Stimulated activated naive B cell treated with anti-CD40 and anti-IgM and Interleukin-4, amounts not matched to agents 10 μg/mL and 1 μg/mL and 100 μg/mL, for 72 hours (primary cell): ENCODE data around the gene TFF2.

ENCODE experiments used
- ATAC-seq, 2 donors: fragments of 150-1000 bp; cut with Tn5 transposase; replicated peaks; 2 replicates each; pipeline ENCODE4 v1.10.0; 2021; ENCODE audit warnings: moderate library complexity in 1 of 2
- DNase-seq: peaks from one replicate; pipeline ENCODE4 v3.0.0; 2021
- H3K27ac Mint-ChIP-seq: one replicate; pipeline ENCODE4 v1.8.0; 2022; ENCODE audit warnings: mild to moderate bottlenecking, mixed read lengths
- H3K27me3 Mint-ChIP-seq, 2 donors: one replicate each; pipeline ENCODE4 v1.8.0; 2022; ENCODE audit warnings: mixed read lengths in 2 of 2
- H3K36me3 Mint-ChIP-seq, 2 donors: one replicate each; pipeline ENCODE4 v1.8.0; 2022; ENCODE audit warnings: mixed read lengths in 2 of 2, mild to moderate bottlenecking in 1 of 2
- H3K4me1 Mint-ChIP-seq, 2 donors: one replicate each; pipeline ENCODE4 v1.8.0; 2022; ENCODE audit warnings: mixed read lengths in 2 of 2, mild to moderate bottlenecking in 1 of 2
- H3K4me3 Mint-ChIP-seq, 2 donors: one replicate each; pipeline ENCODE4 v1.8.0; 2022; ENCODE audit warnings: mild to moderate bottlenecking in 2 of 2, mixed read lengths in 2 of 2, moderate library complexity in 1 of 2
- H3K9me3 Mint-ChIP-seq, 2 donors: one replicate each; pipeline ENCODE4 v1.8.0; 2022; ENCODE audit warnings: mixed read lengths in 2 of 2, mild to moderate bottlenecking in 1 of 2

The TFF2 gene

DNA sequence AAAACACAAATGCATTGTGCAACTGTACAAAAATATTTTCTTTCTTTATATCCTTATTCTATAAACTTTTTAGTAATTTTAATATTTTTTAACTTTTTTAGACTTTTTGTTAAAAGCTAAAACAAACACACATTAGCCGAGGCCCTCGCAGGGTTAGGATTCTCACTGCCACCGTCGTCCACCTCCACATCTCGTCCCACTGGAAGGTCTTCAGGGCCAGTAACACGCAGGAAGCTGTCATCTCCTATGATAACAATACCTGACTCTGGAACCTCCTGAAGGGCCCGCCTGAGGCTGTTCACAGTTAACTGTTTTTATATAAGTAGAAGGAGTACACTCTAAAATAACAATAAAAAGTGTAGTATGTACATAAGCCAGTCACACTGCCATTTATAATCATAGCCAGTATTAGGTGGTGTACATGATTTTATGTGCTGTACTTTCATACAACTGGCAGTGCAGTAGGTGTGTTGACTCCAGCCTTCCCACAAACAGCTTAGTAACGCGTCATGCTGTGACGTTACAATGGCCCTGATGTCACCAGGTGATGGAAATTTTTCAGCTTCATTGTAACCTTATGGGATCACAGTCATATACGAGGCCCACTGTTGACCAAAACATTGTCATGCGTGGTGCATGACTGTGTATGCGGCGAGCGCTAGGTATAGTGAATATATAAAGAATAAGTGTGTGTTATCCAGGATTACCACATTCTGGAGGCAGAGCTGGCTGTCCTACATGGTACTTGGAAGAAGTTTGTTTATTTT lies 8.8 kb downstream of the TFF2 start:
- no peak for DNase-seq
- peaks cover 5 to 16% of the 10 kb centered on the region in 2 donors for H3K27me3 Mint-ChIP-seq
- H3K27ac Mint-ChIP-seq = no peak overlapping the region
- no peaks in the 10 kb centered on the region for H3K9me3 Mint-ChIP-seq
- H3K36me3 Mint-ChIP-seq = no peaks in the 10 kb centered on the region
- no peak for ATAC-seq
- peaks cover 10 to 12% of the 10 kb centered on the region in 2 donors for H3K4me1 Mint-ChIP-seq
- no peak overlapping the region for H3K4me3 Mint-ChIP-seq

DNA sequence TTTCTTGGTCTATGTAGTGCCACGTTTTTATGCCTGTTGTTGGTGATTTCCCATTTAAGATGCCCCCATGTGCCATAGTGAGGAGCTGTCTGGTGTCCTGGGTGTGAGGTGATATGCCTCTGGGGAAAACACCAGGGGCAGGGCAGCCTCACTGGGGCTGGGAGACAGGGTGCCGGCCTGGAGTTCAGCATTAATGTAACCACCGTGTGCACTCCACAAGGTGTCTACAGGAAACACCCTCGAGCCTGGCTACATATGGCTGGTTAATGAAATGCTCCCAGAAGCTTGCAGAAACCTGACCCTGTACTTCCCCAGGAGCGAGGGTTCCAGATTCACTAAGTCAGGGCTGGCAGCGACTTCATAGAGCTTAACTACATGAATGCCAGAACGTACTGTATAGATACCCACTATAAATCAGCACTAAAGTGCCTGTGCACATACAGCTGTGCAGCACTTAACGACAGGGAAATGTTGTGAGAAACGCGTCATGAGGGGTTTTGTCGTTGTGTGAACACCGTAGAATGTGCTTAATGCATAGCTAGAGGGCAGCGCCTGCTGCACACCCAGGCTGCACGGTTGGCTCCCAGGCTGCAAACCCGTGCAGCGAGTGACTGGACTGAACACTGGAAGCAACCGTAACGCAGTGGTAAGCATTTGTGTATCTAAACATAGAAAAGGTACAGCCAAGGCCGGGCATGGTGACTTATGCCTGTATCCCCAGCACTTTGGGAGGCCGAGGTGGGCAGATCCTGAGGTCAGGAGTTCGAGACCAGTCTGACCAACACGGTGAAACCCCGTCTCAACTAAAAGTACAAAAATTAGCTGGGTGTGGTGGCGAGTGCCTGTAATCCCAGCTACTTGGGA lies 10.4 kb downstream of the TFF2 start:
- H3K4me1 Mint-ChIP-seq = peaks cover 10 to 12% of the 10 kb centered on the region in 2 donors
- DNase-seq (no peak), ATAC-seq (no peak)
- peaks cover 5 to 13% of the 10 kb centered on the region in 2 donors for H3K27me3 Mint-ChIP-seq
- H3K27ac Mint-ChIP-seq = no peak overlapping the region
- no peak overlapping the region for H3K4me3 Mint-ChIP-seq
- no peaks in the 10 kb centered on the region for H3K36me3 Mint-ChIP-seq
- H3K9me3 Mint-ChIP-seq = no peaks in the 10 kb centered on the region

DNA sequence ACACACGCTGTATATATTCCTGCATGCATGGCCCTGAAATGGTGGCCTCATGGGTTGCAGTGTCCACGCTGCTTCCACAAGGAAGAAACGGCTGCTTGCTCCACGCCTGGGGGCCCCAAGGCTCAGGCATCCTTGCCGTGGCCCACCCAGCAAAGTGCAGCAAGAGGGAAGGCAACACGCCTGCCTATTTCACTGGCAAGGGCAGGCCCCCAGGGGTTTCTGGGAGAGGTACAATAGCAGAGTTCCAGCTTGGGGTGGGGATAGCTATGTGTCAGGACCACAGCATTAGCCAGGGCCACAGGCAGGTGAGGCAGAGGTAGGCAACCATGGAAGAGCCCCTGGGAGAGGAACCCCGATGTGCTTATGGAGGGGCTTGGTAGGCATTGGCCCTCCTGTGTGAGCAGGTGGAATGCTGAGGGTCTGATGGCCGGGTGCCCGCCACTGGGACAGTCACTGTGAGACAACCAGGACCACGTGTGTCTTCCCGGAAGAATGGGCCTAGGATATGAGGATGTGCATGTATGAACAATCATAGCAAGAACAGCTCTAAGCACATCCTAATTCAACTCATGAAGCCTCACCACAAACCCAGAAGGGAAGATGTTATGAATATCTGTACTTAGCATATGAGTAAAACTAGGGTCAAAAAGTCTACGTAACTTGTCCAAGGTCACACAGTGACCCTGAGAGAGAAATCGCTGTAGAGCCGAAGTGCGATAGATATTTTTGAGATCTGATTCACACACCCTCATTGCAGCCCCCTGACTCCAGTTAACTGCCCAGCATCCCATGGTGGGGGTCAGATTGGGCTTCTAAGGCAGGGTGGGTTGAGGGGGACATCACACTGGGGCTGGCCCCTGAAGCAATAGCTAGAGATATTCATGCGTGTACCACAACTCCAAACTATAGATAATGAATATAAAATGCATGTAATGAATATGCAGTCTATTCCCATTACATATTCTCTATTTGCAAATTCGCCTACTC lies 11.8 kb downstream of the TFF2 start:
- H3K4me3 Mint-ChIP-seq = no peak overlapping the region
- peaks cover 5 to 18% of the 10 kb centered on the region in 2 donors for H3K27me3 Mint-ChIP-seq
- peaks cover 10 to 12% of the 10 kb centered on the region in 2 donors for H3K4me1 Mint-ChIP-seq
- H3K36me3 Mint-ChIP-seq = no peaks in the 10 kb centered on the region
- ATAC-seq (peak in 1 of 2 donors; percentile 52), DNase-seq (no peak)
- H3K27ac Mint-ChIP-seq = no peak overlapping the region
- no peaks in the 10 kb centered on the region for H3K9me3 Mint-ChIP-seq

DNA sequence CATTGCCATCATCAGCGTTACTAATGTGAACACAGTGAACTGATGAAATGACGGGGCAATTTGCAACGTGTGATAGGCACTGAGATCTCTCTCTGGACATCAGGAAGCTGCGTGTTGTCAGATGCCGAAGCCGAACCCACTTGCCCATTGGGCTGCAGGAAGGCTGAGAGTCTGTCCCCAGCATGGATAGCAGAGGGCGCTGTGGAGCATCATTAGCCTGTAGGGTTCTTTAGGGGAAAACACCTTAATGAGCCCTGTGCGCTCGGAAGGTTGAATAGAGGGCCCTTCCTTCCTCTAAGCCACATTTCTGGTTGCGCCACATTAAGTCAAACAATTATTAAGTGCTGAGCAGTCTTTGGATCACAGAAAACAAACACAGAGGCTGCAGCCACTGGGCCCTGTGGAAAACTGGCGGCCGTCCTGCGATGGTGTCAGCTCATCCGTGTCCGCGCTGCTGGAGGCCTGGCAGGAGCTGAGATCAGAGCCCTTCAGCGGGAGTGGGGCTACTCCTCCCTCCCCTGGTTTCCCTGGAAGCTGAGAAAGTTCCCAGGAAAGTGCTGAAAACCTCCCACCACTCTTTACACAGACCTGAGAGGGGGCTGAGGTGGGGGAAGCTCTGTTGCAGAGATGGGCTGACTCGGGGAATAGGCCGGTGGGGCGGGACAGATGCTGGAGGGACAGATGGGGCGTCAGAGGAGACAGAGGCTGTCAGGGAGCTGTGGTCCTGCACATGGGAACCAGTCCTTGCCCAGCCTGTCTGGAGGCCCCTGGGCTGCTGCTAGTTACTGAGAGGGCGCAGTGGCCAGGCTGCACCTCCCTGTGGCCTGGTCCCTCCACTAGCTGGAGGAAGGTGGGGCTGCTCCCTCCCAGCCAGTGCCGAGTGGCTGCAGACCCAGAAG lies 12.7 kb downstream of the TFF2 start:
- Mint-ChIP-seq H3K4me1 (peaks cover 10 to 12% of the 10 kb centered on the region in 2 donors), H3K4me3 (peak overlapping the region in 1 of 2 donors; percentile 25), H3K27ac (no peak overlapping the region), H3K27me3 (peaks cover 10 to 24% of the 10 kb centered on the region in 2 donors), H3K9me3 (no peaks in the 10 kb centered on the region), H3K36me3 (no peaks in the 10 kb centered on the region)
- ATAC-seq = peak; percentile 98
- DNase-seq = peak; percentile 70

DNA sequence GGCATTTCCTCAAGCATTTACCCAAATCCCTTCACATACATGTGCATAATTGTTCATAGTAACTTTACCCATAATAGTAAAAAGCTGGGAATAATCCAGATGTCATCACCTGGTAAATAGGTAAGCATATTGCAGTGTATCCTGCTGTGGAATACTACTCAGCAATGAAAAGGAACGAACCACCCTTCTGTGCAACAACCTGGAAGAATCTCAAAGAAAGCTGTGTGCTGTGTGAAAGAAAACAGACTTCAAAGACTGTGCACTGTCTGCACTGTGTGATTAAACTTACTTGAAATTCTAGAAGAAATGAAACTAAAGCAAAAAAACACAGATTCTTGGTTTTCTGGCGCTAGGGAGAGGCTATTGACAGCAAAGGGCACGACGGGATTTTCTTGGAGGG lies 13.5 kb downstream of the TFF2 start:
- H3K4me3 Mint-ChIP-seq = no peak overlapping the region

DNA sequence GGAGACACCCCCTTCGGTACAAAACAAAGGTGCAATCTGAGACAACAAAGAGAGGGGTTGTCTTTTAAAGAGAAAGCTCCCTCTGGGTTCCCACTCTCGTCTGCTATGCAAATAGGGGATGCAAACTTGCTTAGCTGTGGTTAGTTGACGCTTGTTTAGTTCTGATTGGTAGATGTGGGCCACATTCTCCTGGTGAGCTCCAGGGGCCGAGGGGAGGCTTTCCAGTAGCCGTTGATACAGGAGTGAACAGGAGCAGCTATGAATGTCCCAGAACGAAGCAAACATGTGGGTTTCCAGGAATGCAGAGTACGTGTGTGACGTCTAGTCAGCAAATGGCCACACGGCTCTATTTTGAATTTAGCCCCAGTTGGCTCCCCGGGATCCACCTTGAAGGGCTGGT lies 14.7 kb downstream of the TFF2 start:
- Mint-ChIP-seq H3K27me3 (peaks cover 21 to 32% of the 10 kb centered on the region in 2 donors), H3K9me3 (peaks cover 4 to 14% of the 10 kb centered on the region in 2 donors), H3K4me3 (no peak overlapping the region), H3K4me1 (peaks cover 10 to 12% of the 10 kb centered on the region in 2 donors), H3K27ac (no peak overlapping the region), H3K36me3 (peaks cover 4 to 9% of the 10 kb centered on the region in 2 donors)
- ATAC-seq (no peak), DNase-seq (no peak)

More for the DNA sequence above, 13.5 kb downstream of the TFF2 start:
- Mint-ChIP-seq H3K27ac (no peak overlapping the region), H3K9me3 (peaks cover 0 to 4% of the 10 kb centered on the region in 2 donors), H3K36me3 (peaks cover 0 to 4% of the 10 kb centered on the region in 2 donors), H3K27me3 (peaks cover 15 to 31% of the 10 kb centered on the region in 2 donors), H3K4me1 (peaks cover 10 to 12% of the 10 kb centered on the region in 2 donors)
- DNase-seq = no peak
- no peak for ATAC-seq

DNA sequence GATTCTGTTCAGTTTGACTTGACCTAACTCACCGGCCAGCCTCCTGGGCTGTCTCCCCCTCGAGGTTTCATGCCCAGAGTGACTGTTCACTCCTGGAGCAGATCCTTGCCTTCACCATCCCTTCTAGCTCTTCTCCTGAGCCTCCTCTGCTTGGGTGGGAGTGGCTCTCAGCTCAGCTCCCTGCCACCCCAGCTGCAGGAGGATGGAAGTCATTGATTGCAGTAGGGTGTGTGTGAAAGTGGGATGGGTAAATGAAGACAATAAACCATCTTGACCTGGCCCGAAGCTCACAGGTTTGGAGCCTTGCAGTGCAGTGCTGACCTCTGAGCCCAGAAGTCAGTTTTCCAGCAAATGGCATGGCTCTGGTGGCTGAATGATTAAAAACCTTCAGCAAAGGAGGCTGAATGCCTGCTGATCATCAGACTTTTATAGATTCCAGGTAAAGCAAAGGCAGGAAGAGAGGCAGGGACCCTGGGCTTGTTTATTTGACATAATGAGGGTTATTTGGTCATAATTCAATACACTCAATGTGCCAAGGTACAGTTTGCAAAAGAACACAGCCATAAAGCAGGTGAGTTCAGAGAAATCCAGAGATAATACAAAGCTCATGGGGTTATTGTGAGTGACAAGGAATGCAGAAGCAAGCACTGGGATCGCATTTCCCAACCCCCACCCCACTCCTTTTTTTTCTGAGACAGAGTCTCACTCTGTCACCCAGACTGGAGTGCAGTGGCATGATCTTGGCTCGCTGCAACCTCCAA lies 18.1 kb downstream of the TFF2 start:
- DNase-seq = no peak
- H3K4me3 Mint-ChIP-seq = no peak overlapping the region
- H3K9me3 Mint-ChIP-seq = peaks cover 6 to 18% of the 10 kb centered on the region in 2 donors
- peaks cover 6 to 12% of the 10 kb centered on the region in 2 donors for H3K4me1 Mint-ChIP-seq
- no peak overlapping the region for H3K27ac Mint-ChIP-seq
- peaks cover 5 to 13% of the 10 kb centered on the region in 2 donors for H3K36me3 Mint-ChIP-seq
- ATAC-seq = no peak
- H3K27me3 Mint-ChIP-seq = peaks cover 19 to 27% of the 10 kb centered on the region in 2 donors

DNA sequence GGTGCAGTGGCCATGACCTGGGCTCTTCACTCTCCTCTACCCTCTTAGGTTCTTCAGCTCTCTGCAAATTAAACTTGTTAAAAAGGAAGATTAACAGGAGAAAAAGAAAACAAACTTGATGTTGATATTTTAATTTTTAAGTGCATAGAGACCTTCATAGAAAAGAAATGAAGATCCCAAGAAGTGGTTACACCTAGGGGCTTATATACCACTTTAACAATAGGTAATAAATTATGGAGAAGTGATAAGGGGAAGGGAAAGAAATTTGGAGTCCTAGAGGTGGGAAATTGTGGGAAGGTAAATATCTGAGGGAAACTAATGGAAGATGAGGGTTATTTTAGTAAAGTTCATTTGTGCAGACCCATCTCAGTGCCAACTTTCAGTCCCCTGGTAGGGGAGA lies 19.1 kb downstream of the TFF2 start:
- DNase-seq (no peak), ATAC-seq (no peak)
- Mint-ChIP-seq H3K27me3 (peaks cover 16 to 18% of the 10 kb centered on the region in 2 donors), H3K4me3 (no peak overlapping the region), H3K27ac (no peak overlapping the region), H3K36me3 (peaks cover 5 to 13% of the 10 kb centered on the region in 2 donors), H3K4me1 (peaks cover 5 to 9% of the 10 kb centered on the region in 2 donors), H3K9me3 (peaks cover 6 to 18% of the 10 kb centered on the region in 2 donors)

DNA sequence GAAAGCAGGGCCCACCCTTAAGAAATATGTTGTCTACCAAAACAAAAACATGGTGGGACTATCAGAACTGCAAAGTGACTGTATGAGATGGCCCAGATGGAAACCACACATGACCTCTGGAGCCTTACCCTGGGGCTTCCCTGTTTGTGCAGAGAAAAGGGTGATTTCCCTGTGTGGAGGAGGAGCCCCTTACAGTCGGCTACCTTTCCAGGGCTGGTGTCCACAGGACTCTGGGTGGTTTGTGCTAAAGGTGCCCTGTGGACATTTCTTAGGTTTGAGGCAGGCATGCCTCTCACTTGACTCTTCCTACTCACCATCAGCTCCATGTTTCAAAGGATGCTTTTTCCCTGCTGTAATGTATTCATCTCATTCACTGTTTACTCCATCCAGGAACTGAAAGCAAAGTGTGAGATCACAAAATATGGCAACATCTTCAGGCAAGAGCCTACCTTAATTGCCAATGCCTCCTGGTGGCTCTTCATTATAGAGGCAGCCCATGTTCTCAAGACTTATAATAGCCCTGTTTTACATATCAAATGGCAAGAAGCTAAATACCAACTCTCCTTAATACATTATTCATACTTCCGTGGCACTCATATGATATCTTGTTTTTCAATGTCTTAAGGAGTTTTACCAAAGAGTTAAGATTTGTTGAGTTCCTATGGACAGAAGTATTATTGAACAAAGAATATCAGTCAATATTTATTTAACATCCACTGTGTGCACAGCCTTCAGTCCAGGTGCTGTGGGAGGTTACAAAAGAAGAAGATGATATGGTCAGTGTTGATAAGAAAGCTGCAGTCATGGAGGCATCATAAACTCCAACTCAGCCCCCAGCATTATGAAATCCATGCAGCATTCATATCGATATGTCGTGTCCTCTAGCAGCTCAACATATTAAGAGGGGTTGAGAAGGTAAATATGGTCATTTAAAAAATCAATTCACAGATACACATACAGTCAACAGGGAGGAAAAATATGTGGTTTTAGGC lies 20.1 kb downstream of the TFF2 start:
- H3K9me3 Mint-ChIP-seq = peaks cover 6 to 18% of the 10 kb centered on the region in 2 donors
- no peak overlapping the region for H3K4me3 Mint-ChIP-seq
- H3K27ac Mint-ChIP-seq = no peak overlapping the region
- DNase-seq (peak; percentile 9), ATAC-seq (peak; percentile 79 to 92)
- H3K36me3 Mint-ChIP-seq = peaks cover 5 to 13% of the 10 kb centered on the region in 2 donors
- peaks cover 5 to 9% of the 10 kb centered on the region in 2 donors for H3K4me1 Mint-ChIP-seq
- H3K27me3 Mint-ChIP-seq = peaks cover 18 to 20% of the 10 kb centered on the region in 2 donors

DNA sequence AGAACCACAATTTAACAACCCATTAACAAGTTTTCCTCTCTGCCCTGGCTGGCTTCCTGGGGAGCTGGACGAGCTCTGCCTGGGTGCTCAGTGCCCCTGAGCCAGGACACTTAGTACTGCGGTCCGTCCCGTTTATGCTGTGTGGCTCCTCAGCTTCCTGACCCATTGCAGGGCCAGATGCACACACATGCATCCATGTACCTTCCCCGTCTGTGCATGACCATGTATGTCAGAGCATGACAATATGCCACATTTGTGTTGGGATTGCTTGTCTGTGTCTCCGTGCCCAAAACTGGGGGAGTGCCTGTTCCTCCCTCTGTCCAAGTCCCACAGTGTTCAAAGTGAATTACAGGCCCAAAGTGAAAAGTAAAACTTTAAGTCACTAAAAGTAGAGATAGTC lies 25.9 kb downstream of the TFF2 start:
- ATAC-seq = no peak
- Mint-ChIP-seq H3K9me3 (peaks cover 0 to 1% of the 10 kb centered on the region in 2 donors), H3K4me1 (peaks cover 1 to 9% of the 10 kb centered on the region in 2 donors), H3K4me3 (no peak overlapping the region), H3K36me3 (no peaks in the 10 kb centered on the region), H3K27me3 (peaks cover 20 to 44% of the 10 kb centered on the region in 2 donors), H3K27ac (no peak overlapping the region)
- DNase-seq = no peak

DNA sequence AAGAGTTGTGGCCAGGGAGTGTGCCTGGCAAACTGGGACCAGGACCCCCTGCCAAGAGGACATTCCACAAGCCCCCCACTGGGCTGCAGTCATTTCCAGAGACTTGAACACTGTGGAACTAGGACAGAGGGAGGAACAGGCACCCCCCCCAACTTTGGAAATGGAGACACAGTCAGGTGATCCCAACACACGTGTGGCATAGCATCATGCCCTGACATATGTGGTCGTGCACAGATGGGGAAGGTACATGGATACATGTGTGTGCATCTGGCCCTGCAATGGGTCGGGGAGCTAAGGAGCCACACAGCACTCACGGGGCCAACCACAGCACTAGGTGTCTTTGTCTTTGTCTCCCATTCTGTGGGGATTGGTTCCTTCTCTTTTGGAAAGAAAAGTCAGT lies 28.9 kb downstream of the TFF2 start:
- Mint-ChIP-seq H3K9me3 (no peaks in the 10 kb centered on the region), H3K27ac (no peak overlapping the region), H3K36me3 (no peaks in the 10 kb centered on the region), H3K4me1 (peaks cover 10 to 33% of the 10 kb centered on the region in 2 donors), H3K4me3 (no peak overlapping the region), H3K27me3 (peaks cover 20 to 44% of the 10 kb centered on the region in 2 donors)
- DNase-seq (no peak), ATAC-seq (no peak)
